ENCODE results near the gene LRRC8D.
"Not testable (repeated sequence)": the region's sequence is repeated elsewhere in the genome, so short reads cannot be mapped to it uniquely, and the experiment has no call there.

LRRC8D gene

DNA sequence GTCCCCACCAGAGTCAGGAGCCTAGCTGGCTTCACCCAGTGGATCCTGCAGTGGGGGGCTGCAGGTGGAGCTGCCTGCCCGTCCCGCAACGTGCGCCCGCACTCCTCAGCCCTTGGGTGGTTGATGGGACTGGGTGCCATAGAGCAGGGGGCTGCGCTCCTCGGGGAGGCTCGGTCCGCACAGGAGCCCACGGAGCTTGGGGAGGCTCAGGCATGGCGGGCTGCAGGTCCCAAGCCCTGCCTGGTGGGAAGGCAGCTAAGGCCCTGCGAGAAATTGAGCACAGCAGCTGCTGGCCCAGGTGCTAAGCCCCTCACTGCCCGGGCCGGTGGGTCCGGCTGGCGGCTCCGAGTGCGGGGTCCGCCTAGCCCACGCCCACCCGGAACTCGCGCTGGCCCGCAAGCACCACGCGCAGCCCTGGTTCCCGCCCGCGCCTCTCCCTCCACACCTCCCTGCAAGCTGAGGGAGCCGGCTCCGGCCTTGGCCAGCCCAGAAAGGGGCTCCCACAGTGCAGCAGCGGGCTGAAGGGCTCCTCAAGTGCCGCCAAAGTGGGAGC, 163.8 kb downstream of the LRRC8D start:
- H3K9me3 ChIP-seq (ENCODE audit: control insufficient read depth, low read length); H3K4me3 ChIP-seq (ENCODE audit: insufficient read depth, low read depth, low read length, poor library complexity, severe bottlenecking); H3K4me1 ChIP-seq (ENCODE audit: control insufficient read depth, insufficient read depth, low read length, poor library complexity, severe bottlenecking); H3K27me3 ChIP-seq (replicated peaks; ENCODE audit: control insufficient read depth, insufficient read depth, low read length, poor library complexity, severe bottlenecking); H3K36me3 ChIP-seq (ENCODE audit: control insufficient read depth, insufficient read depth, low read length); H3K27ac ChIP-seq (ENCODE audit: insufficient read depth, low read length, poor library complexity, severe bottlenecking); DNase-seq: not testable (repeated sequence)

DNA sequence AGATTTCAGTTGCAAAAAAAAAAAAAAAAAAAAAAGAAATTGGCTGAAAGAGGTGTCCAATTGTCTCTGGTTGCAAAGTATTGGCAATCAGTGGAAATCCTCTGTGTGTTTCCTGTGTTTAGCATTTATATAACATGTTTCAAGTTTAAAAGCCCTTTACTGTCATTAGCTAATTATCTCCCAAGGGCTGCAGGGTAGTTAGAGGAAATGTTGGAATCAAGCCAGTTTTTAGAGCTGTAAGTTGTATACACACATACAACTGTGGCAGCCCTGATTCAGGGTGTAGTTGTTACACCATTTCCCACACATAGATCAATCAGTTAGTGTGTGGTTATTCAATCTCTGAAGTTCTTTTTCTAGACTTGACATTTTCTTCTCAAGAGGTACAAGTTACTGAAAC, 165.2 kb downstream of the LRRC8D start:
- H3K27me3 ChIP-seq (replicated peaks; ENCODE audit: control insufficient read depth, insufficient read depth, low read length, poor library complexity, severe bottlenecking), result no peaks in the 10 kb centered on the region
- no peaks in the 10 kb centered on the region for H3K9me3 ChIP-seq (ENCODE audit: control insufficient read depth, low read length)
- no peak overlapping the region for H3K4me3 ChIP-seq (ENCODE audit: insufficient read depth, low read depth, low read length, poor library complexity, severe bottlenecking)
- no peaks in the 10 kb centered on the region for H3K36me3 ChIP-seq (ENCODE audit: control insufficient read depth, insufficient read depth, low read length)
- no peaks in the 10 kb centered on the region for H3K4me1 ChIP-seq (ENCODE audit: control insufficient read depth, insufficient read depth, low read length, poor library complexity, severe bottlenecking)
- no peak overlapping the region for H3K27ac ChIP-seq (ENCODE audit: insufficient read depth, low read length, poor library complexity, severe bottlenecking)
- DNase-seq, result no peak

Data from effector memory CD4-positive, alpha-beta T cell (primary cell).